ENCODE data around the gene IP6K1.

Gene IP6K1

GRCh38 chr3:49706456-49707112 lies 79.8 kb downstream of the IP6K1 start:
- no peak for TF ChIP-seq ZFX (IDR thresholded peaks at IDR 0.05)
- no peak for TF ChIP-seq CTCF (conservative IDR thresholded peaks at IDR 0.05)
- no peak overlapping the region for H3K27ac ChIP-seq

GRCh38 chr3:49705390-49705960 lies 80.9 kb downstream of the IP6K1 start:
- H3K27ac ChIP-seq = no peak overlapping the region
- TF ChIP-seq CTCF (conservative IDR thresholded peaks at IDR 0.05) (no peak), ZFX (IDR thresholded peaks at IDR 0.05) (no peak)

- TF ChIP-seq CTCF (conservative IDR thresholded peaks at IDR 0.05) = no peak
- no peak for TF ChIP-seq ZFX (IDR thresholded peaks at IDR 0.05)
- H3K27ac ChIP-seq = no peak overlapping the region
Observed at GRCh38 chr3:49704629-49705028, 81.7 kb downstream of the IP6K1 start.

- TF ChIP-seq ZFX (IDR thresholded peaks at IDR 0.05) = no peak
- no peak for TF ChIP-seq CTCF (conservative IDR thresholded peaks at IDR 0.05)
- no peak overlapping the region for H3K27ac ChIP-seq
Observed at GRCh38 chr3:49703956-49704355, 82.4 kb downstream of the IP6K1 start.

DNA sequence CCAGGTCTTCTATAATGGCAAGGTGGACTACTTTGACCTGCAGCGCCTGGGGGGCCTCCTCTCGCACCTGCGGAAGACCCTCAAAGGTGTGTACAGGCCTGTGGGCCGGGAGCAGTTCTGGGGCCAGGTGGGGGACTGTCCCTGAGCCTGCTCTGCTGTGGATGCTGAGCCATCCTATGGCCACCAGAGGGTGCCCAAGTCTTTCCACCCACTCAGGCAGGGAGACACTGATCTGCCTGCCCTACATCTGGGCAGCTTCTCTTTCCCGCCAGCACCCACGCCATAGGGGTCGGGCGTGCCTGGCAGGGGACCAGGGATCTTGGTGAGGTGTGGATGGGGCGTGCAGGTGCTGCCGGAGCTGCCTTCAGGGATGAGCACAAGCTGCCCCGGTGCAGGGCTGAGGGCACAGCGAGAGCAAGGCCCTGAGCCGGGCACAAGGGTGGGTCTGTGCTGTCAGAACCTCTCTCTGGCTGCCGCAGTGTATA lies 82.9 kb downstream of the IP6K1 start:
- TF ChIP-seq ZFX (IDR thresholded peaks at IDR 0.05) (no peak), CTCF (conservative IDR thresholded peaks at IDR 0.05) (peak; percentile 88)
- H3K27ac ChIP-seq = no peak overlapping the region

GRCh38 chr3:49702672-49703071 lies 83.7 kb downstream of the IP6K1 start:
- TF ChIP-seq CTCF (conservative IDR thresholded peaks at IDR 0.05) (no peak), ZFX (IDR thresholded peaks at IDR 0.05) (no peak)
- H3K27ac ChIP-seq = no peak overlapping the region

DNA sequence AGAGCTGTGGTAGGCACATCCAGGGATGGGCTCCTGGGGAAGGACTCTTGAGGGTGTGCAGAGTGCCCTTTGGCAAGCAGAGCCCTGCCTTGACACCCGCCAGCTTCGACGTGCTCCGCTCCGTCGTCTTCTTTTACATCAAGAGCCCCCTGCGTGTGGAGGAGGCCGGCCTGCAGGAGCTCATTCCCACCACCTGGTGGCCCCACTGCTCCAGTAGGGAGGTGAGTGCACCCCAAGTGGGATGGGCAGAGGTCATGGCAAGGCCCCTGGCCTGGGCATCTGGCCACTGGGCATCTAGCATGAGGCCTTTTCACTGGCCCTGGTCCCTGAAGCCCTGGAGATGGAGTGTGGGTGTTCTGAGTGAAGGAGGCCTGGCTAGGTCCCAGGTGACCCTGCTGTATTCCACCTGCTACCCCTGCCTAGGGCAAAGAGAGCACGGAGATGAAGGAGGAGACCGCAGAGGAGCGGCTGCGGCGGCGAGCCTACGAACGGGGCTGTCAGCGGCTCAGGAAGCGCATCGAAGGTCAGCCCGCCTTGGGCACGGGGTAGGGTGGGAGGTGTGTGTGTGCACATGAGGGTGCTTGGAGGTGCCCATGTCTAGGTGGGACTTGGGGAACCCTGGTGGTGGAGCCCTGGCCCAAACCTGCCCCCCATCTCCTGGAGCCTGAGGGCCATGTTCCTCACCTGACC lies 84.8 kb downstream of the IP6K1 start:
- TF ChIP-seq ZFX (IDR thresholded peaks at IDR 0.05) = no peak
- TF ChIP-seq CTCF (conservative IDR thresholded peaks at IDR 0.05) = peak; percentile 39
- H3K27ac ChIP-seq = no peak overlapping the region
